GM20000 (cell line): ENCODE results near the gene DTNB.

Experiments
- DNase-seq: peaks from one replicate; pipeline ENCODE4 v3.0.0; 2012; ENCODE audit warnings: low spot score
- CTCF ChIP-seq: IDR thresholded peaks from 2 replicates; pipeline ENCODE4 v1.5.1; 2012; ENCODE audit warnings: mild to moderate bottlenecking, control low read depth; ENCODE audit errors: extremely low read depth, missing control alignments

Gene DTNB

GRCh38 chr2:25499157-25499556 lies 174.2 kb downstream of the DTNB start:
- no peak for DNase-seq
- no peak for TF ChIP-seq CTCF

- DNase-seq, result peak; percentile 46
- no peak for TF ChIP-seq CTCF
Observed at GRCh38 chr2:25497918-25498407, 175.4 kb downstream of the DTNB start.

GRCh38 chr2:25497229-25497917 lies 176.0 kb downstream of the DTNB start:
- no peak for TF ChIP-seq CTCF
- no peak for DNase-seq

- DNase-seq, result no peak
- TF ChIP-seq CTCF, result no peak
Observed at GRCh38 chr2:25494616-25495015, 178.8 kb downstream of the DTNB start.

GRCh38 chr2:25493207-25493606 lies 180.2 kb downstream of the DTNB start:
- no peak for DNase-seq
- no peak for TF ChIP-seq CTCF

GRCh38 chr2:25492726-25493125 lies 180.7 kb downstream of the DTNB start:
- TF ChIP-seq CTCF, result no peak

GRCh38 chr2:25491966-25492532 lies 181.3 kb downstream of the DTNB start:
- DNase-seq, result no peak
- no peak for TF ChIP-seq CTCF

More at GRCh38 chr2:25492726-25493125, 180.7 kb downstream of the DTNB start:
- DNase-seq, result no peak
